ENCODE measurements around the gene SLC6A11. TPM values are rescaled to one million over a fixed set of nuclear protein-coding genes. Genes with fewer than 3 reads are reported as not detected.

The SLC6A11 gene
- not detected in 2 replicates for total RNA-seq

GRCh38 chr3:10816019-10816862 lies at the start of gene SLC6A11:
TSS of gene SLC6A11 (plus strand) at chr3:10816228. CDS start at chr3:10816266, 38 bp downstream.

Other genes starting within 250 kb of the SLC6A11 start
- not detected in 2 replicates for gene SLC6A1, start 176.5 kb downstream of the SLC6A11 start, total RNA-seq

Measured in bladder microvascular endothelial cell (primary cell).